ENCODE measurements around the gene INO80B.

GRCh38 chr2:74441690-74442482, 13.0 kb upstream of the INO80B start, which contains the start of gene RTKN:
- no peak for TF ChIP-seq CTCF (conservative IDR thresholded peaks at IDR 0.05; ENCODE audit: low read length)
- TF ChIP-seq EZH2phosphoT487 (IDR thresholded peaks at IDR 0.05; ENCODE audit: borderline replicate concordance, low read depth, low read length) = no peak

Measured in OCI-LY7 (cell line).